Osteoblast (primary cell): ENCODE results near the gene ADK. TPM values are rescaled to one million over a fixed set of nuclear protein-coding genes. Genes with fewer than 3 reads are reported as not detected.

Experiments
- DNase-seq: peaks from one replicate; pipeline ENCODE4 v3.0.0; 2011; ENCODE audit warnings: low spot score, mixed read lengths; ENCODE audit not compliant: insufficient read length; ENCODE audit errors: missing footprints
- H2AFZ ChIP-seq: 2 replicates; pipeline ENCODE4 v1.6.0; 2011; ENCODE audit warnings: mild to moderate bottlenecking, low read length
- H3K27ac ChIP-seq: 2 replicates; pipeline ENCODE4 v1.5.1; 2011; ENCODE audit warnings: mild to moderate bottlenecking, low read depth, low read length, moderate library complexity
- H3K27me3 ChIP-seq: 2 replicates; pipeline ENCODE4 v1.6.0; 2012; ENCODE audit warnings: mild to moderate bottlenecking, control low read depth, inconsistent platforms, low read length, moderate library complexity; ENCODE audit not compliant: insufficient read depth
- H3K36me3 ChIP-seq: 2 replicates; pipeline ENCODE4 v1.5.1; 2011; ENCODE audit warnings: mild to moderate bottlenecking, low read length, control low read depth, moderate library complexity; ENCODE audit not compliant: insufficient read depth
- H3K4me1 ChIP-seq: 2 replicates; pipeline ENCODE4 v1.5.1; 2011; ENCODE audit warnings: mild to moderate bottlenecking, low read length, control low read depth, moderate library complexity; ENCODE audit not compliant: insufficient read depth
- H3K4me2 ChIP-seq: 2 replicates; pipeline ENCODE4 v1.6.0; 2011; ENCODE audit warnings: mild to moderate bottlenecking, low read length; ENCODE audit not compliant: insufficient read depth
- H3K4me3 ChIP-seq: fragments of 200-600 bp; sonication (generic); 3 replicates; pipeline ENCODE4 v1.5.1; 2012; ENCODE audit warnings: mild to moderate bottlenecking, low read length, inconsistent platforms; ENCODE audit not compliant: insufficient read depth
- H3K79me2 ChIP-seq: 2 replicates; pipeline ENCODE4 v1.6.0; 2012; ENCODE audit warnings: mild to moderate bottlenecking, low read length, control low read depth, inconsistent platforms; ENCODE audit not compliant: insufficient read depth
- H3K9me3 ChIP-seq: 2 replicates; pipeline ENCODE4 v1.5.1; 2011; ENCODE audit warnings: low read depth, low read length, control low read depth
- H4K20me1 ChIP-seq: 2 replicates; pipeline ENCODE4 v1.6.0; 2012; ENCODE audit warnings: mild to moderate bottlenecking, low read length, control low read depth; ENCODE audit not compliant: insufficient read depth
- CTCF ChIP-seq: IDR thresholded peaks from 2 replicates; pipeline ENCODE4 v1.5.1; 2011; ENCODE audit warnings: mild to moderate bottlenecking, low read depth, low read length, moderate library complexity; ENCODE audit errors: extremely low read depth
- total RNA-seq: library from RNA; depleted of rRNA; stranded (reverse); fragments of >200 nt; gene quantifications from 2 replicates; pipeline ENCODE4 v1.2.3, GENCODE V29; 2012

Gene ADK
- total RNA-seq, 1 donor = 34.0 TPM

GRCh38 chr10:74738985-74739567, 588.1 kb downstream of the ADK start:
- H3K27me3 ChIP-seq = no peaks in the 10 kb centered on the region
- peak overlapping the region; percentile 20 for H3K4me2 ChIP-seq
- TF ChIP-seq CTCF = peak; percentile 50
- H3K9me3 ChIP-seq = no peaks in the 10 kb centered on the region
- peak; percentile 78 for DNase-seq
- no peaks in the 10 kb centered on the region for H3K36me3 ChIP-seq
- no peak overlapping the region for H3K4me3 ChIP-seq
- H3K79me2 ChIP-seq = no peaks in the 10 kb centered on the region
- H3K4me1 ChIP-seq = no peaks in the 10 kb centered on the region
- H2AFZ ChIP-seq = peak overlapping the region; percentile 71
- no peaks in the 10 kb centered on the region for H4K20me1 ChIP-seq
- no peak overlapping the region for H3K27ac ChIP-seq

GRCh38 chr10:74743401-74743800, 592.4 kb downstream of the ADK start:
- DNase-seq = no peak
- Histone ChIP-seq H3K9me3 (no peaks in the 10 kb centered on the region), H4K20me1 (no peaks in the 10 kb centered on the region), H3K4me2 (no peak overlapping the region), H3K79me2 (no peaks in the 10 kb centered on the region), H3K4me1 (no peaks in the 10 kb centered on the region), H3K4me3 (no peak overlapping the region), H2AFZ (no peak overlapping the region), H3K27ac (no peak overlapping the region), H3K27me3 (no peaks in the 10 kb centered on the region), H3K36me3 (no peaks in the 10 kb centered on the region)
- TF ChIP-seq CTCF = no peak

GRCh38 chr10:74745449-74745848, 594.4 kb downstream of the ADK start:
- Histone ChIP-seq H3K4me2 (no peak overlapping the region), H3K4me3 (no peak overlapping the region), H4K20me1 (no peaks in the 10 kb centered on the region), H3K36me3 (no peaks in the 10 kb centered on the region), H3K27me3 (no peaks in the 10 kb centered on the region), H3K79me2 (no peaks in the 10 kb centered on the region), H2AFZ (no peak overlapping the region), H3K4me1 (no peaks in the 10 kb centered on the region), H3K9me3 (no peaks in the 10 kb centered on the region), H3K27ac (no peak overlapping the region)
- no peak for DNase-seq
- TF ChIP-seq CTCF = no peak

- Histone ChIP-seq H3K79me2 (no peaks in the 10 kb centered on the region), H3K27me3 (no peaks in the 10 kb centered on the region), H4K20me1 (no peaks in the 10 kb centered on the region), H2AFZ (no peak overlapping the region), H3K4me3 (no peak overlapping the region), H3K9me3 (no peaks in the 10 kb centered on the region), H3K4me2 (no peak overlapping the region), H3K4me1 (no peaks in the 10 kb centered on the region), H3K36me3 (no peaks in the 10 kb centered on the region), H3K27ac (no peak overlapping the region)
- no peak for TF ChIP-seq CTCF
- DNase-seq = no peak
Observed at GRCh38 chr10:74746813-74747212, 595.8 kb downstream of the ADK start.
